ENCODE results near the gene SLCO4A1.

SLCO4A1 gene

DNA sequence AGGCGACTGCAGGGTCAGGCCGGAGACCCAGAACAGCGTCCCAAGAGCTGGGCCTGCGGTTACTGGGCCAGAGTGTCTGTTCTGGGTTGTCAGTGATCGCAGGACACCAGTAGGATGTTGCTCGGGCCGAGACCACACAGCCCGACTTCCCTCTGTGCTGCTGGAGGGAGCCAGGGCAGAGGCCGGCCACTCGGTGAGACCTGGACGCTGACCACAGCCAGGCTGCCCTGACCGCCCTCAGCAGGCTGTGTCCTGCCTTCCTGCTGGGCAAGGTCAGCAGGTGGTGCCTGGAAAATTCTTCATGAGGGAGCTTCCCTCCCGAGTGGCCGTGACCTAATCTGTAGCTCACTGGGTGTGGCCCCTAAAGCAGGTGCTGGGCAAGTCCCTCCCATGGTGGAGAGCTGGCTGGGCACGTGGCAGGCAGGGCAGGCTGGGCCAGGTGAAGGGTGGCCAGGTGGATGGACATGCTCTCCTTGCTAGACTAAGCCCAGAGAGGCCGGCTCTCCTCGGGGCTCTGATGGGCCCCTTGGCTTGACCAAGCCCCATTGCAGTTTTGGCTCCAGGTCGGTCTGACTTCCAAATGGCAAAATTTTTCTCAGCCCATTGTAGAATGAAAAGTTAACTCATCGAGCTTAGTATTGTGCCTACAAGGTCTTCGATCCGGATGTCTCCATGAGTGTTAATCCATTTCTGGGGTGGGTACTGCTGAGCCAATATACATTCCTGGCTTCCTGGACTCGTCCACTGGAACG lies 1.9 kb downstream of the SLCO4A1 start:
- TF ChIP-seq CTCF (IDR thresholded peaks at IDR 0.05; ENCODE audit: low read depth, low read length, missing control alignments): no peak
- H3K4me3 ChIP-seq (ENCODE audit: low read depth, low read length): peak overlapping the region; percentile 86; the same call in 1 of the 2 replicates
- no peak for DNase-seq (ENCODE audit: low read depth)

DNA sequence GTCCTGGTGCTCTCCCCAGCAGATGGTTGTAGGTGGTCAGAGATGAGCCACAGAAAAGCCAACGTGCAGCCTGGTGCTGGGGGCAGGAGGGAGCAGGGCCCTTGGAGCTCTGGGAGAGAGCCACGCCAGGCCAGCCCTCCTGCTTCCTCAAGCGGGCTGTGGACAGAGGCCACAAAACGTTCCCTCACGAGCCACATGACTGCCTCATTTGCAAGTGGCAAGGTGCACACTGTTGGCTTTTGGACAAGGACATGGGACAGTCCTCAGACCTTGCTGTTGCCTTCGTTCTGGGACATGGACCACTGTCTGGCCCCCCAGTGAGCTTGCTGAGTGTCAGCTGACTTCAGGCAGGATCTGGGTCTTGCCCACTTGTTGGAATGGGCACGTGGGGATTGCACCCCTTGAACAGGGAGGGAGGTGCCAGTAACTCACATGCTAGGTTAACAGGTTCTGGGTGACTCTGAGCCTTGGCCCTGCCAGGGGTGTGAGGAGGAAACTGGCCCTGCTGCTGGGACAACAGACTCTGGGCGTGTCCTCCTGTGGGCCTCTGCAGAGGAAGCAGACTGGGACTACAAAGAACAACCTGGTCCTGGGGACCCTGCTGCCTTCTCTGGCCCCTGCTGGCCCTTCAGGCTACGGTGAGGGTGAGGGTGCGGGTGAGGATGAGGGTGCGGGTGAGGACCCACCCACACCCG lies 2.6 kb downstream of the SLCO4A1 start:
- no peak for DNase-seq (ENCODE audit: low read depth)
- no peak overlapping the region for H3K4me3 ChIP-seq (ENCODE audit: low read depth, low read length)
- no peak for TF ChIP-seq CTCF (IDR thresholded peaks at IDR 0.05; ENCODE audit: low read depth, low read length, missing control alignments)

DNA sequence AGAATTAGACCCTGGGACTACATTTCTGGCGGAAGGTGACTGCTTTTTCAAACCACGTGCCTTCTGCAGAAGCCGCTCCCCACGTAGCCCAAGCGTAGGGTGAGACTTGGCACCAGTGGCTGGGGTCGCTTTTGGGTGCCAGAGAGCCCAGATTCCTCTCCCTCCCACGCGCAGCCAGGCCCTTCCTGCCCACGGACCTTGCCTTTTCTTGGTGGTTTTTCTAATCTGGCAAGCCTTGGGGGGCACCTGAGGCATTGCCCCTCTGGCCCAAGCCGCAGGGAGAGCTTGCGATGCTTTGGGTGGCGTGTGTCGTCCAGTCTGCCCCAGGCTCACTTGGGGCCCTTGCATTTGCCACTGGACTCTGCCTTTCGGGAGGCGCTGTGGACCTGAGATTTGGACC lies 3.3 kb downstream of the SLCO4A1 start:
- TF ChIP-seq CTCF (IDR thresholded peaks at IDR 0.05; ENCODE audit: low read depth, low read length, missing control alignments): no peak
- no peak for DNase-seq (ENCODE audit: low read depth)
- no peak overlapping the region for H3K4me3 ChIP-seq (ENCODE audit: low read depth, low read length)

GRCh38 chr20:62646851-62647520 lies 4.7 kb downstream of the SLCO4A1 start:
- TF ChIP-seq CTCF (IDR thresholded peaks at IDR 0.05; ENCODE audit: low read depth, low read length, missing control alignments): no peak
- no peak for DNase-seq (ENCODE audit: low read depth)
- H3K4me3 ChIP-seq (ENCODE audit: low read depth, low read length): no peak overlapping the region

- no peak overlapping the region for H3K4me3 ChIP-seq (ENCODE audit: low read depth, low read length)
- no peak for TF ChIP-seq CTCF (IDR thresholded peaks at IDR 0.05; ENCODE audit: low read depth, low read length, missing control alignments)
- no peak for DNase-seq (ENCODE audit: low read depth)
Measured at GRCh38 chr20:62647521-62648317, 5.4 kb downstream of the SLCO4A1 start.

DNA sequence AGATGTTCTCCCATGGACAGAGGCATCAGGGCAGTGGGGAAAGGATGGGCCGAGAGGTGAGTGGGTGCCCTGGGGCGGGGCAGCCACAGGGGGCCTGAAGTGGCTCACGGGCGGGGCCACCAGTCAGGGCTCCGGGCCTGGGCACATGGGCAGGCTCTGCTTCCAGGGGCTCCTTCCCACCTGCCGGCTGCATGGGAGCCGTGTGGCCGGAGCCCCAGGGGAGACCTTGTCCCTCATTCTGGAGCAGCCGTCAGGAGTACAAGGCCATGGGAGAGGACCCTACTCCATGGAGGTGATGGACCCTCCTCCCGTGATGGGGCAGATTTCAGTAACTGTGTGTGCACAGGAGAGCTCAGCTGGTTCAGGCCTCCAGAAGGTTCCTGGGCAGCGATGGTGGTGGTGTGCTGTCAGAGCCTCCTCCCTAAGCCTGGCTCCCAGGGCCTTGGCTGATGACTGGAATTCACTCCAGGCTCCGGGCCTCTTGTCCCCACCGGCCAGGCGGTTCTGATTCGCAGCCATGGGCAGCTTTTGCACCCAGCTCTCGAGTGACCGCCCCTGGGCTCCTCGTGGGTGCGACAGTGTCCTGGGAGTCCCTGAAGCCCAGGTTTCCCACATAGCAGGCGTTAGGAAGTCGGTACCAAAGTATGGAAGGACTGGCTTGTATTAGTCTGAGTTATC lies 6.2 kb downstream of the SLCO4A1 start:
- no peak for DNase-seq (ENCODE audit: low read depth)
- no peak overlapping the region for H3K4me3 ChIP-seq (ENCODE audit: low read depth, low read length)
- no peak for TF ChIP-seq CTCF (IDR thresholded peaks at IDR 0.05; ENCODE audit: low read depth, low read length, missing control alignments)

Measured in GM12864 (cell line).